GM19438 (cell line): ENCODE data around the gene SYPL1.

Experiments used
- ATAC-seq: cut with Tn5 transposase; IDR thresholded peaks from one replicate; pipeline ENCODE4 v1.9.1; 2021; ENCODE audit warnings: low read depth; ENCODE audit not compliant: unreplicated experiment

The SYPL1 gene

DNA sequence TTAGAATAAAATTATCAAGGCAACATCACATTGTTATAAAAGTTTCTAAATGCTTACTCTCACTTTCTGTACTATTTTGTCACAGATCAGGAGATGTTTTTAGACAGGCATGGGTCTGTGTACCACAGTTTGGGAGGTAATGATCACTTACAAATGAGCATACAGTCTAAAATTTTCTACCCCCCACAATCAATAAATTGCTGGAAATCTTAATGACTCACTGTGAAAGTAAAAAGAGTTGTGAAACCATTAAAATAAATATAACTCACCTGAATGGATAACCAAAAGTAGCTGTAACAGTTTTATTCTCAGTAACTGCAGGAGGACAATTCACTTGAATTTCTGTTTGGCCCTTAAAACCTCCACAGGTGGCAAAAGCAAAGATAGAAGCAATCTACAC is 13.2 kb downstream of the SYPL1 start:
- ATAC-seq = no peak

DNA sequence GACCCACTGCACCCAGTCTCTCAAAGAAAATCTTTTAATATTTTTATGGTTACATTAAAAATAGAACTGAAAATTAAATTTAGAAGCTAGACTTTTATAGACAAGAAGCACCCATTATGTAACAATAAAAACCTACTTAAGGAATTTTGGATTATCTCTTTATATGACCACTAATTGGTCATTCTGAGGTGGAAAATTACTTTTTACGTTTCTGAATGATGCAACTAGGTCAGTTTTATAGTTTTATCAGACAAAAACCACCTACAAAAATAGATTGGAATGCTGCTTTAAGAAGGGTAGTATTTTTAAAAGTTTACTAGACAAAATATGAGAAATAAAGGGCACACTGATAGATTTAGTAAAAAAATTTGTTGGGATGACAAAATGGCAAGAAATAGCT is 16.5 kb downstream of the SYPL1 start:
- no peak for ATAC-seq

DNA sequence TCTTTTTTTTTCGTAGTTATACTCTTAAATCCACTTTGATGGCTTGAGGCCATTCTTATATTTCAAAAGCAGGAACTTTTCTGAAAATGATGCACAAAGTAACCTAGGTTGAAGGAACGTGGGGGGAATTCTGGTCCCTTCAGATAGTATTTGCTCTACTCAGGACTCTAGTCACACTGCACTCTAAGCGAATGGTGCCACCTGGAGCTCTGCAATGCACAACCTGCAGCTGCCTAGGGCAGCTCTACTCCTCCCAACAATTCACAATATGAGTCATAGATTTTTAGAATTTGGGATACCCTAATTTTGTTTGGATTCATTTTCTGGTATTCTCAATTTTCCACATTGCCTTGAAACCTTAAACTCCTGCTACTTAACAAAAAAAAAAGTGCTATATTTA is 17.3 kb downstream of the SYPL1 start:
- ATAC-seq = no peak

DNA sequence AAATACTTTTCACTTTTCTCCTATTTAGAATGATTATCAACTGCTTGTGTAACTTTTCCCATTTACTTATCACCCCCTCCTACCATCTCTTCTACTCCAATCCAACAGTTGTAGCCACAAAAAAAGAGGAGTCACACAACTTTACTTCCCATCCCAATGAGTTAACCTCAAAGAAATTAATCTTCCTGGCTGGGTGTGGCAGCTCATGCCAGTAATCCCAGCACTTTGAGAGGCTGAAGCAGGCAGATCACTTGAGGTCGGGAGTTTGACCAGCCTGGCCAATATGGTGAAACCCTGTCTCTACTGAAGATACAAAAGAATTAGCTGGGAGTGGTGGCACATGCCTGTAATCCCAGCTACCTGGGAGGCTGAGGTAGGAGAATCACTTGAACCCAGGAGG is 19.9 kb downstream of the SYPL1 start:
- ATAC-seq = no peak

DNA sequence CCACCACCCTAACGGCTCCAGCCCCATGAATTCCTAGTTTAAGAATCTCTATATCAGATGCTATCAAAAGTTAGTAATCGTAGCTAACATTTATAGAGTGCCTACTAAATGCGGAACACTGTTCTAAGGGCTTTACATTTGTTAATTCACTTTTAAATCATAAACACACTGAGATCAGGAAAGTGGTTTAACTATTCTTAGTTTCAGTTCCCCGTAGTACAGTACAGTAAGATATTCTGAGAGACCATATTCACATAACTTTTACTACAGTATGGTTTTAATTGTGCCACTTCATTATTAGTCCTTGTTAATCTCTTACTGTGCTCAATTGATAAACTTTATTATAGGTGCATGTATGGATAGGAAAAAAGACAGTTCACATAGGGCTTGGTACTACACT is 22.5 kb downstream of the SYPL1 start:
- peak; percentile 97 for ATAC-seq

DNA sequence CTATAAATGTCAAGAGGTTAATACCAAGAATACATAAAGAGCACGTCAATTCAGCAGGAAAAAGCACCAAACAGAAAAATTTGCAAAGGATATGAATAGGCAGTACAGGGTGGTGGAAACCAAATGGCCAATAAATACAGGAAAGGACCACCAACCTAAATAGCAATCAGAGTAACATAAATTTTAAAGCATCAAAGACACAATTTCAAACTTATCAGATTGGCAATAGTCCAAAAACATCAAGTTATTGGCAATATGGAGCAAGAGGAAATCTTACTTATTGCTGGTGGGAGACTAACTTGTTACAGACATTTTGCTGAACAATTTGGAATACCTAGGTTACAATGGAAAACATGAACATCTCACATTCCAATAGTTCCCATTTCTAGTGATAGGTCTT is 24.1 kb downstream of the SYPL1 start:
- no peak for ATAC-seq

DNA sequence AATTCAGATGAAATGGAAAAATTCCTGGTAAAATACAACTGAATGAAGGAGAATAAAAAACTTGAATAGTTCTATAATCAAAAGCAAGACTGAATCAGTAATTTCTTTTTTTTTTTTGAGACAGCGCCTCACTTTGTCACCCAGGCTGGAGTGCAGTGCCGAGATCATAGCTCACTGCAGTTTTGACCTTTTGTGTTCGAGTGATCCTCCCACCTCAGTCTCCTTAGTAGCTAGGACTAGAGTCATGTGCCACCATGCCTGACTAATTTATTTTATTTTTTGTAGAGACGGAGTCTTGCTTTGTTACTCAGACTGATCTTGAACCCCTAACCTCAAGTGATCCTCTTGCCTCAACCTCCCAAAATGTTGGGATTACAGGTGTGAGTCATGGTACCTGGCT is 26.1 kb downstream of the SYPL1 start:
- no peak for ATAC-seq

DNA sequence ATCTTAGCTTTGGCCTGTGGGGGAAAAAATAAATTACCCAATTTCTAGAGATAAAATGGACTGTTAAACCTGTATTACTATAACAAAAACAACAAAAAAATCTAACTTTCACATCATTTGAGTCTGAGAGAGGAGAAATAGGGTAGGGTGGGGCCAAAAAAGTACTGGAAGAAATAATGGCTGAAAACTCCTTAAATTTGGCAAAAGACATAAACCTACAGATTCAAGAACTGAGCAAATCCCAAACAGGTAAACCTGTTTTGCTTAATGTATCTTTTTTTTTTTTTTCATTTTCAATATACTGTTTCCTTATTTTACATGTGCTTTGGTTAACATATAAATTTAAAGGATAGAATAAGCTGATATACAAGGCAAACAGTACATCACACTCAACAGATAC is 27.1 kb downstream of the SYPL1 start:
- no peak for ATAC-seq

DNA sequence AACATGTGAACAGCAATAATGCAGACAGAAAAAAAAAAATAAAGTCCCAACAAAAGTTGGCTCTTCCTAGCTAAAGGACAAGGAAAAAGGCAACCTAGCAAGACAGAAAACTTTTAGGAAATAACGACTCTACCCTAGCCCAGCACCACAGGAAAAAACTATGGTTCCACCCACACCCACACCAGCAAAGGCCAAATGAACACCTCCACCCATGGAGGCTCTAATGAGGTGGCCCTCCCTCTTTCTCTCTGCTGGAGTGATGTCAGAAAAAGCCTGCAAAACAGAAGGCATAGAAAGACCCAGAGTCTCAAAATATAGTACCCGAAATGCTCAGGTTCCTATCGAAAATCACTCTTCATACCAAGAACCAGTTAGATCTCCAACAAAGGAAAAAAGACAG is 28.4 kb downstream of the SYPL1 start:
- no peak for ATAC-seq

DNA sequence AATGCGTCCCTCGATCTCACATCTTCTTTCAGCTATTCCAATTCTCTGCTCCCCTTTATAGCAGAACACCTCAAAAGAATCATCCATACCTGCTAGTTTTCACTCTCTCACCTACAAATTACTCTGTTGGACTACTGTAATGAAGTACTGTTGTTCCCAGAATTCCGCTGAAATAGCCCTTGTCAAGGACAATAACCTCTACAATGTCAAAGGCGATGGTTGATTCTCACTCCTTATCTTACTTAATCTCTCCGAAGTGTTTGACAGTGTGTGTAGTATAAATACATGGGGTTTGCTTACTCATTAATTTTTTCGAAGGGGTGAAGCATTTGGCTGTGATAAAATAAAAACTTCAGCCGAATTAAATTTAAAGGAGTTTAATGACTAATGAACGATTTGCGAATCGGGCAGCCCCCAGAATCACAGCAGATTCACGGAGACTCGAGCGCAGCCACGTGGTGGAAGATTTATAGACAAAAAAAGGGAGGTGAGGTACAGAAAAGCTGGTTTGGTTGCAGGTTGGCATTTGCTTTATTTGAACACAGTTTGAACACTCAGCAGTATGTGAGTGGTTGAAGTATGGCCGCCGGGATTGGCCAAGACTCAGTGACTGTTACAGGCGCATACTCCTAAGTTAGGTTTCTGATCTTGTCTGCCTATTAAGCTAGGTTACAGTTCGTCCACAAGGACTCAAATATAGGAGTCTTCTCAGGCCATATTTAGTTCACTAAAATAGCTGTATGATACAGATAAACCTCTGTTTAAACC is 29.8 kb downstream of the SYPL1 start:
- no peak for ATAC-seq

DNA sequence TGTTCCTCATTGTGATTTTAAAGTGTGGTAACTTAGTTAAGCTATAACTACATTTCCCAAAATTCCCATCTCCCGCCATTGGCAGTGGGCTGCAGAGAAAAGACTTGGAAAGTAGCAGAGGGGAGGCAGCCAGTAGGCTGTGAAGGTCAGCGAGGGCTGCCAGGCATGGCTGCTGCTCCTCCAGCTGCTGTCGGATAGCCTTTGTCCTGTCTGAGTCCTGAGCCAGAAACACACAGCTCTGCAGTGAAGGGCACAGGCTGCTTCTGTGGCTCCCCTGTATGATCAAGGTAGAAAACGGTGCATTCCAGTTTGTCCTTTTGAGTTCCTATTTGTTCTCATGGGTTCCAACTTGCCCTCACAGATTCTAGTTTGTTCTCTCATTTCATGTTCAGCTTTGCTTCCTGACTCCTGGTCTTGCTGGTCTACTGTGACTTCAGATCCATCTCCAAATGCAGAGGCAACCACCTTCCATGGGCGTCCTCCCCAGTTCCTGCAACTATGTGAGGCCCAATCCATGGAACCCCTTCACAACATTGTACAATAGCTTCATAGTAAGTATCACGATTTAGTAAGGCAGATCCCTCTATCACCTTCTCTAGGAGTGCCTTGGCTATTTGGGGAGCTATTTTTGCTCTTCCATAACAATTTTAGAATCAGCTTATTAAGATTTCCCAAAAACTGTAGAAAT is 31.7 kb downstream of the SYPL1 start:
- no peak for ATAC-seq

DNA sequence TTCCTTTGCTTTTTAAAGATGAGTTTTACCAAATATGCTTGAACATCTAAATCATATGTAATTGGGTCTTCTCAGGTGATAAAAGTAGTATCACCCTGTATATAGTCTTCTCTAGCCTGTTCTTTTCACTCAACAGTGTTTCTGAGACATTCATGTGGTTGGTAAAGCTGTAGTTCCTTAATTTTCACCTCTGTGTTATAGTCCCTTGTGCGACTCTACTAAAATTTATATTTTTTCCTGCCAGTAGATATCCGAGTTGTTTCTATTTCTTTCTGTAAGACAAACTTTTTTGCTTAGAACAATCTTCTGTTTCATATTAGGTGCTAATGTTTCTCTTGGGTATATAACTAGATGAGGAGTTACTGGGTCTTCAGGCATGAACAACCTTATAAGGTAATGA is 35.6 kb downstream of the SYPL1 start:
- ATAC-seq = no peak

DNA sequence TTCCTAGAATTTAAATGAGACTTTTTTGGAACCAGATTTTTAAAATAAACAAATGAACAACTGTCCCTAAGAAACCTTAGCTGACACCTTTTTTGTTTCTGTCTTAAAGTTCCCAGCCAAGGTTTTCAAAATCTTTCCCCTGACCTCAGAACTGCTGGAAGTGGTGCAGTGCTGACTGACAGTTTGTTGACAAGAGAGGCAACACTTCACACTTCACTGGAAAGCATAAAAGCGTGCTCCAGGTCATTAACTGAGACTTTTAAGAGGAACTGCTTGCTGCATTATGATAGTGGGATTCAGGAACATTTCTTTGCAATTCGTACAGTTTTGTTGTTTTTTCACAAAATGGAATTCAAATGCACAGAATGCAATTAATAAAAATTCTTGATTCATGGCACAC is 36.2 kb downstream of the SYPL1 start:
- no peak for ATAC-seq

DNA sequence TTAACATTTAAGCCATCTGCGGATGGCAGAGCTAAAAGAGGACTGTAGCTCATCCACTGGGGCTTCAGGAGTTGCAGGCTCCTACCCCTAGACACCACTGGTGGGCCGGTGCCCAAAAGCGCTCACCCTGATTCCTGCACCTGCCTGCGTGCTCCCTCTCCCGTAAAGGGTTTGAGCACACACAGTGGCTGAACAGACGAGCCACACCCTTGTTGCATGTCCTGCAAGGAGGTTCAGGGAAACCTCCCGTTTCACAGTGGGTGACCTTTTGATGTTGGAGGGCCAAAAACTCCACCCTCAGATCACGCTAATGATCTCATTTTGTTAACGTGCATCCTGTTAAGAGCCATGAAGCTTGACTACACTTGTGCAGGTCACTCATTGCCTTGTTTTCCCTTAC is 37.9 kb downstream of the SYPL1 start:
- peak; percentile 26 for ATAC-seq

DNA sequence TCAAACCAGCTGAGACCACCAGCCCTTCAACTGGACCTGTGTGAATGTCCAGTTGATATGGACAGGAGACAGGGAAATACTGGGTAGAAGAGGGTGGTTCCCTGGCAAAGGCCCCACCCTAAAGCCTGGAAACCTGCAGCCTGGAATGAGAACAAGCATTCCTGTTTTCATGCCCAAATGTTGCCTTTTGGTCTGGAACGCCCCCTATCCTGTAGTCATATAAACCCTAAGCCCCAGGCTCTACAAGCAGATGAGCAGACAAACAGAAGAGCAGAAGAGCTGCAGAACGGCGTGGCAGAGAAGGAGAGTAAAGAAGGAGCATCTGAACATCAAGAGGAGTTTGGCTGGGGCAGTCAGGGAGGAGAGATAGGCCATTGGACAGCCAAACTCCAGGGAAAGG is 38.4 kb downstream of the SYPL1 start:
- no peak for ATAC-seq

DNA sequence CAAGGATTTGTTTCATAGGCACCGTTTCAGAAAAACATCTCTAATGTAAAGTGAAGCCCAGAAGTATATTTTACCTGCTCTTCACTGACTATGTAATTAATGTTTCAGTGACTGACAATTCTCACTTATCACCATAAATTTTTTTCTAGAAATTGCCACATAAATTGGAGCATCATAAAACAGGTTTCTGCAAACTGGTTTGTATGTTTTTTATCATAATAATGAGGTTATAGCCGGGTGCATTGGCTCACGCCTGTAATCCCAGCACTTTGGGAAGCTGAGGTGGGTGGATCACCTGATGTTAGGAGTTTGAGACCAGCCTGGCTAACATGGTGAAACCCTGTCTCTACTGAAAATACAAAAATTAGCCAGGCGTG is 39.4 kb downstream of the SYPL1 start:
- no peak for ATAC-seq

DNA sequence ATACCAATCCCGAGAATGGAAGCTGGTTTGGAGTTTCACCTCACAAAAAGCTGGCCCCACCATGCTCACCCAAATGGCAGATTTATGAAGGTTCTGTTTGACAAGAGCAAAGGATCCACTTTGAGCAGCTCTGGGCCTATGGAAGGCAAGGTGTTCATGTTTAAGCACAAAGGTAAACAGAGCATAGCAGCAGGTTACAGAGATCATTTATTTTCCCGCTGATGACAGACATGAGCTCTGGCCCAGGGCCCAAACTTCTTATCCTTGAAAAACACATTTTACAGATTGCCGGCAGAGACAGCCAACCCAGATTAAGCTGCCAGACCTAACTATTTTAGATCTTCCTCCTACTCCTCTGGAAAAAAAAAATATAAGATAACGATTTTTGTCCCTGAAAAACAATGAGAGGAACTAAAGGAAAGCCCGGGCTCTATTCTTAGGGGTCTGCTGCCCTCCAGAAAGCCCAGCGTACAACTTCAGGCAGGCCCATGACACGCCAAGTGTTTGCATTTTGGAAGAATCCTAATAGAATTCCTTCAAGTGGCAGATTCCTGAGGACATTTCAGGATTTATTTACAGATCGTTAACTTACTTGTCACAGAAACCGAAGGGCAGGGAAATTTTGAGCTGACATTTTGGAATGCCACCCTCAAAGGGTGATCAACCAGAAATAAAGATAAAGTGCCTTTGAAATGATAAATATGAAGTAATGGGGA is 40.0 kb downstream of the SYPL1 start:
- ATAC-seq = peak; percentile 0

DNA sequence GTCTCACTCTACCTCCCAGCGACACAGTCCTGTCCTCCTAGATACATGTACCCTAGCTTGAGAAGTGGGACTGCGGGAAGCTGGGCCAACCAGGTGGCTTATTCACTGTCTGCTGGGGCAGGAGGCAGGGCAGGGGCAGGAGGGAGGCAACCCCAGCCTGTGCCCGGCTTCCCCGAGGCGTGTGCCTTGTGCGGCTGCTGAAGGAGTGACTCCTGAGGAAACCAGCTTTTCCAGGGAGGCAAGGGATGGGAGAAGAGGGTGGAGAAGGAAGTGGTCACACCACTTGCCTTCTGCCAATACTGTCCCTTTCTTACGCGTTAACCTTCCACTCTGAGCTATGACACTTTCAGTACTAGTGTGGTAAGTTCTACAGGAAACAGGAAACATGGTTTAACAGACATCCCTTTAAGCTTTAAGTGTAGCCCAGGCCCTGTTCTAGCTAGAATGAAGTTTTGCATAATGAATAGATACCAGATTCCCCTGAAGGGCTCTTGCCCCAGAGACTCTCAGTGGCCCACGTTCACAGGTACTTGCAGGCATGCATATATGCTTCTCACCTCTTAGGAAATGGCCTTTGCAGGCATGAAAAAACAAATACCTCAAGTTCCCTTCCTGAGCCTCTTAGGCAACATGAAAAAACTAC is 40.6 kb downstream of the SYPL1 start:
- peak; percentile 92 for ATAC-seq

DNA sequence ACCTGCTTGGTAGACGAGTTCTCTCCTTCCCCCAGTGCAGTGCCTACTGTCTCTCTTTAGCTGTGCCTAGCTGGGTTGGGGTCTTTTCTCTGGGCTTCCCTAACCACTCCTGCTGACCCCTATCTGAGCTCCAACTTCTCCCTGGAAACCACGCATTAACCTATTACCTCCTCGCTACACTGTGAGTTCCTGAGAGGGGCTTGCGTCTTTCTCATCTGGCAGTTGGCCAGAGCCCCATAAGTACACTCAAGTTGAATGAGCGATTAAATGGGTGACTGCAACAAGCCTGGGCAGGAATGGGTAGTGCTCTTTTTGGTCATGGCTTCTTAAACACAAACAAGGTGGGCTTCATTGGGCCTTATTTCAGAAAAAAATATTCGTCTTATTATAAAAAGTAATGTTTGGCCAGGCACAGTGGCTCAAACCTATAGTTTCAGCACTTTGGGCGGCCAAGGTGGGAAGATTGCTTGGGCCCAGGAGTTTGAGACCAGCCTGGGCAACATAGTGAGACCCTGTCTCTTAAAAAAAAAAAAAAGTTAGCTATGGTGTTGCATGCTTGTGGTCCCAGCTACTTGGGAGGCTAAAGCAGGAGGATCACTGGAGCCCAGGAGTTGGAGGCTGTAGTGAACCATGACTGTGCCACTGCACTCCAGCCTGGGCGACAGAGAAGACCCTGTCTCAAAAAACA is 41.4 kb downstream of the SYPL1 start:
- no peak for ATAC-seq

DNA sequence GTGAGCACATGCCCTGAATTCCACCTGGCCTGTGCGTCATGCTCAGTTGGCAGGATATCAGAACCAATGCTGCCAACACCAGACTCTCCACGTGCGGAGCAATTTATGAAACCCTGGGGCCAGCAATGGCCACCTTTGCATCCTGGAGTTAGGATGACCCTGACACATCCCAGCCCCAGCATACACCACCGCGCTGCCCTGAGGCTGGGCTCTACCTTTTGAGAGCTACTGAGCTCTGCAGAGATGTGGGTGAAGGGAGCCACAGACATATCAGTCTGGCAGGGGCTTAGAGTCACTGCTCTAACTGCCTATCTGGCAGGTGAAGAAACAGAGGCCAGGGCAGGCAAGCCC is 41.9 kb downstream of the SYPL1 start:
- no peak for ATAC-seq
